HFF-Myc (cell line): Measurements from ENCODE around the gene GRB10.

Source experiments
- DNase-seq: peaks from one replicate; pipeline ENCODE4 v3.0.0-alpha.2; 2011; ENCODE audit warnings: low read depth; ENCODE audit errors: extremely low read depth
- H3K4me3 ChIP-seq: replicated peaks from 2 replicates; pipeline ENCODE4 v1.5.1; 2011; ENCODE audit warnings: low read depth, mild to moderate bottlenecking, control low read depth, low read length
- TF ChIP-seq, protein P1 (sequence below): IDR thresholded peaks from 2 replicates; pipeline ENCODE4 v1.5.1; 2012; ENCODE audit warnings: mild to moderate bottlenecking, low read depth, low read length, control low read depth; ENCODE audit errors: missing control alignments

The GRB10 gene

GRCh38 chr7:50659329-50659965 is 123.2 kb downstream of the GRB10 start:
- no peak overlapping the region for H3K4me3 ChIP-seq
- TF ChIP-seq, protein P1, sequence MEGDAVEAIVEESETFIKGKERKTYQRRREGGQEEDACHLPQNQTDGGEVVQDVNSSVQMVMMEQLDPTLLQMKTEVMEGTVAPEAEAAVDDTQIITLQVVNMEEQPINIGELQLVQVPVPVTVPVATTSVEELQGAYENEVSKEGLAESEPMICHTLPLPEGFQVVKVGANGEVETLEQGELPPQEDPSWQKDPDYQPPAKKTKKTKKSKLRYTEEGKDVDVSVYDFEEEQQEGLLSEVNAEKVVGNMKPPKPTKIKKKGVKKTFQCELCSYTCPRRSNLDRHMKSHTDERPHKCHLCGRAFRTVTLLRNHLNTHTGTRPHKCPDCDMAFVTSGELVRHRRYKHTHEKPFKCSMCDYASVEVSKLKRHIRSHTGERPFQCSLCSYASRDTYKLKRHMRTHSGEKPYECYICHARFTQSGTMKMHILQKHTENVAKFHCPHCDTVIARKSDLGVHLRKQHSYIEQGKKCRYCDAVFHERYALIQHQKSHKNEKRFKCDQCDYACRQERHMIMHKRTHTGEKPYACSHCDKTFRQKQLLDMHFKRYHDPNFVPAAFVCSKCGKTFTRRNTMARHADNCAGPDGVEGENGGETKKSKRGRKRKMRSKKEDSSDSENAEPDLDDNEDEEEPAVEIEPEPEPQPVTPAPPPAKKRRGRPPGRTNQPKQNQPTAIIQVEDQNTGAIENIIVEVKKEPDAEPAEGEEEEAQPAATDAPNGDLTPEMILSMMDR = no peak
- DNase-seq = no peak

DNA sequence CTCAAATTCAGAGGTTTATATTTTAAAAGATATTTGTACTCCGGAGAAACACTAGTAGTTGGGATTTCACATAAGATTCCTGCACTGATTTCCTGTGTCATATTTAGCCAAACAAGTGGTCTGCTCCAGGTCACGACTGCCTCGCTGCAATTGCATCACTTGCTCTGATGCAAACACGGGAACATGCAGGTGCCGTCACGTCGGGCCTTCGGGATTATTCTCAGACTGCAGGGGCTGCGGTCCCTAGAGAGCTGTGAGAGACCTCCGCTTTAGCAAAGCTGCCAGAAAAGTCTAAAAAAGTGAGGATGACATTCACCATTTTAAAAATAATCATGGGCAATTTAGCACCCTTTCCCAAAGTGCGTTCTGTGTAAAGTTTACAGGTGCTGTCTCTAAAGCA is 124.0 kb downstream of the GRB10 start:
- no peak for DNase-seq
- TF ChIP-seq, protein P1 = no peak

DNA sequence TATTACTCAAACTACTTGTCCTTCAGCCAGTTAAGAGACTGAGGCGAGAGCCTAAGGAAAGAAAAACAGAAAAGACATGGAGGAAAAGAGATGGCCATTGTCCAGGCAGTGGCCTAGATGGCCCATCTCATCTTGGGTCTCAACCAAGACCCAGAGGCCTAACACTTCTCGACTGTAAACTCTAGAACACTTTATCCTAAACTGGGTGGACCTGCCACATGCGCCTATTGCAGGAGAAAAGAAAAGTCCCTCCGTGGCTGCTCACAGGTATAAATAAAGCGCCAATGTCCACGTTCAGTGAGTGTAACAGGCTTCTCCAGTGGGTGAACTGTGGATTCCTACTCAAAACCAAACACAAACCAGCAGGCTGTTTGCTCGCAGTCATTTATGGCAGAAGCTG is 124.8 kb downstream of the GRB10 start:
- TF ChIP-seq, protein P1 = no peak
- no peak overlapping the region for H3K4me3 ChIP-seq
- no peak for DNase-seq

More for the DNA sequence above, 124.0 kb downstream of the GRB10 start:
- H3K4me3 ChIP-seq = no peak overlapping the region

GRCh38 chr7:50657341-50657873 is 125.3 kb downstream of the GRB10 start:
- TF ChIP-seq, protein P1 = no peak
- H3K4me3 ChIP-seq = no peak overlapping the region
- no peak for DNase-seq

GRCh38 chr7:50656141-50656895 is 126.4 kb downstream of the GRB10 start:
- no peak overlapping the region for H3K4me3 ChIP-seq
- peak; percentile 72 for DNase-seq
- TF ChIP-seq, protein P1 = no peak

DNA sequence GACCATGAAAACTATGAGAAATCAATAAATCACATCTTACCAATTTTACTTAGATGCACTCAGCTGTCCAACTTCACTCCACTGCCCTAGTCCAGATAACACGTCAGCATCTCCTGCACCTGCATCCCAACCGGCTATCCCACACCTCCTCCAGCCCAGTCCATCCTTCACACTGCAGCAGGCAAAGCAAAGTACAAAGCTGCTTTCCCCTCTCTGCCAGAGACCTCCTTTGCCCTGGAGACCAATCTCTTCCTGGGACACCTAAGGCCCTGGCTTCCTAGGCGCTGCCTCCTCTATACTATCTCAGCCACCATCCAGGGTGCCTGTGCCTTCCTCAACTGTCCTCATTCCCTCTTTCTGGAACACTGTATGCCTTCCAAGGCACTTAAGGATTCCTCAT is 127.2 kb downstream of the GRB10 start:
- TF ChIP-seq, protein P1 = no peak
- no peak for DNase-seq
- no peak overlapping the region for H3K4me3 ChIP-seq
